Myometrial cell (primary cell): Measurements from ENCODE around the gene FOXD4L6. TPM values are rescaled to one million over a fixed set of nuclear protein-coding genes. Genes with fewer than 3 reads are reported as not detected.

Experiments
- total RNA-seq: library from RNA; depleted of rRNA; stranded (reverse); fragments of >200 nt; gene quantifications from 2 replicates; pipeline ENCODE4 v1.2.3, GENCODE V29; 2015

The FOXD4L6 gene
- not detected in 2 replicates for total RNA-seq

DNA sequence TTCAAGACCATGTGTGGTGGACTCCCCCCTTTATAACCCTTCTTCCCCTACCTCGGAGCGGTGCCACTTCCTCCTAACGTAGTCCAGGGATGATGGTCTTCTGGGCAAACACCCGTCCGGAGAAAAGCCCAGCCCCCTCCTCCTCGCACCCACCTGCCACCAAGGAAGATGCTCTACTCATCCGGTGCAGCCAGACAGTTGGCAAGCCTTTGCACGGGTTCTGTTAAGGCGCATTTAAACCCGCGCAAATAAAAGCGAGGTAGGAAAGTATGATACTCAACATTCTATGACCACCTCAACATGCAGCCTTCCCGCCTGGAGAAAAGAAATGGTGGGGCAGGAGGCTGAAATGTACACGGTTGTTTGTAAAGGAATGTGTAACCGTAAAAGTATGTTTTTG, at the start of gene FOXD4L6:
Gene FOXD4L6, minus strand, starts transcription at position 101 of the 400 bp plus-strand sequence. CDS start 298 bp downstream, outside the sequence.

Other genes with a start within 250 kb of the FOXD4L6 start
- 1.4 and 3.0 TPM in 2 replicates for gene ZNG1F, start 60.6 kb upstream of the FOXD4L6 start, total RNA-seq